ENCODE results near the gene C20orf202.

C20orf202 gene

GRCh38 chr20:1225263-1225782, 22.1 kb downstream of the C20orf202 start:
- Histone ChIP-seq H3K9ac (no peak overlapping the region), H3K4me3 (IDR thresholded peaks at IDR 0.05; ENCODE audit: insufficient read depth, low read depth, low read length) (no peak overlapping the region)

DNA sequence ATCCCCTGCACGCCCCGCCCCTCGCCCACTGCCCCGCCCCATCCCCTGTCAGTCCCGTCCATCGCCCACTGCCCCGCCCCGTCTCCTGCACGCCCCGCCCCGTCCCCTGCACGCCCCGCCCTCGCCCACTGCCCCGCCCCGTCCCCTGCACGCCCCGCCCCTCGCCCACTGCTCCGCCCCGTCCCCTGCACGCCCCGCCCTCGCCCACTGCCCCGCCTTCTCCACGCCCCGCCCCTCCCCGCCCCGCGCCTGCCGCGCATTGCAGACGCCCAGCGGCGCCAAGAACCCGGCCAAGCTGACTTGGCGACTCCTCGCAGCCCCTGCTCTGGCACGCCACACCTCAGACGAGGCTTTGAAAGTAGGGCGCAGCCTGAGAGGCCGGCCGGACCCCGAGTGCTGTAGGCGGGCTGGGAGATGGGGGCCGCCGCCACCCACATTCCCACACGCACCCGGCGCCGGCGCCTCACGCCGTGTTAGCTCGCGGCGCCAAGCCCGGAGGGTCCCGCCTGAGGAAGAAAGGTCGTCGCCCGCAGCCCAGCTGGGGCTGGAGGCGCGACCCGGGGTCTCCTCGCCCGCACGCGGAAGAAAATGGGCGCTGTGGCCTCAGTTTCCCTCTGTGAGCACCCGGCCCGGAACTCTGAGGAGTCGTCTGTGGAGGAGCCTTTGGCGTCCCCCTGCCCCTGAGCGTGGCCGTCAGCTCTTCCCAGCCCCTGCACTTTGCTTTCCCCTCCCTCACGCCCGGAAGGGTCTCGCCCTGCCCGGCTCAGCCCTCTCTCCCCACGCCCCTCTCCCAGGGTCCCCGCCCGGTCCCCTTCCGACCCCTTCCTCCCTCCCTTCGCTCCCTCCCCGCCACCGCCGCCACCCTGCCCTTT, 22.8 kb downstream of the C20orf202 start, which contains the start of gene RAD21L1:
TSS of gene RAD21L1 (plus strand) at position 262 of the 872 bp plus-strand sequence. CDS start 2,410 bp downstream, outside the sequence.
- Histone ChIP-seq H3K4me2 (peak within 1 kb of the TSS; percentile 82), H3K27me3 (ENCODE audit: insufficient read depth, low read depth) (no peaks in the 10 kb centered on the region), H3K4me1 (ENCODE audit: low read depth, poor library complexity, severe bottlenecking) (peaks cover 2% of the 10 kb centered on the region), H3K79me2 (ENCODE audit: insufficient read depth, low read depth) (no peaks in the 10 kb centered on the region), H3K27ac (peak within 1 kb of the TSS; percentile 46; the same call in 1 of the 2 replicates), H4K20me1 (ENCODE audit: insufficient read depth) (no peaks in the 10 kb centered on the region), H3K4me3 (IDR thresholded peaks at IDR 0.05; ENCODE audit: insufficient read depth, low read depth, low read length) (no peak within 1 kb of the TSS), H3K36me3 (ENCODE audit: insufficient read depth) (no peaks in the 10 kb centered on the region), H2AFZ (ENCODE audit: low read depth) (peak within 1 kb of the TSS; percentile 99), H3K9ac (peak within 1 kb of the TSS; percentile 73)
- TF ChIP-seq, protein P1, sequence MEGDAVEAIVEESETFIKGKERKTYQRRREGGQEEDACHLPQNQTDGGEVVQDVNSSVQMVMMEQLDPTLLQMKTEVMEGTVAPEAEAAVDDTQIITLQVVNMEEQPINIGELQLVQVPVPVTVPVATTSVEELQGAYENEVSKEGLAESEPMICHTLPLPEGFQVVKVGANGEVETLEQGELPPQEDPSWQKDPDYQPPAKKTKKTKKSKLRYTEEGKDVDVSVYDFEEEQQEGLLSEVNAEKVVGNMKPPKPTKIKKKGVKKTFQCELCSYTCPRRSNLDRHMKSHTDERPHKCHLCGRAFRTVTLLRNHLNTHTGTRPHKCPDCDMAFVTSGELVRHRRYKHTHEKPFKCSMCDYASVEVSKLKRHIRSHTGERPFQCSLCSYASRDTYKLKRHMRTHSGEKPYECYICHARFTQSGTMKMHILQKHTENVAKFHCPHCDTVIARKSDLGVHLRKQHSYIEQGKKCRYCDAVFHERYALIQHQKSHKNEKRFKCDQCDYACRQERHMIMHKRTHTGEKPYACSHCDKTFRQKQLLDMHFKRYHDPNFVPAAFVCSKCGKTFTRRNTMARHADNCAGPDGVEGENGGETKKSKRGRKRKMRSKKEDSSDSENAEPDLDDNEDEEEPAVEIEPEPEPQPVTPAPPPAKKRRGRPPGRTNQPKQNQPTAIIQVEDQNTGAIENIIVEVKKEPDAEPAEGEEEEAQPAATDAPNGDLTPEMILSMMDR (conservative IDR thresholded peaks at IDR 0.05; ENCODE audit: low read depth, low read length) = no peak

More at GRCh38 chr20:1225263-1225782, 22.1 kb downstream of the C20orf202 start:
- Histone ChIP-seq H4K20me1 (ENCODE audit: insufficient read depth) (no peaks in the 10 kb centered on the region), H3K27ac (no peak overlapping the region), H3K27me3 (ENCODE audit: insufficient read depth, low read depth) (no peaks in the 10 kb centered on the region), H2AFZ (ENCODE audit: low read depth) (peak overlapping the region; percentile 33; the same call in 1 of the 2 replicates), H3K4me2 (0 out of 2 replicates have a peak overlapping the region, but pooled peaks have one; percentile 7), H3K4me1 (ENCODE audit: low read depth, poor library complexity, severe bottlenecking) (peaks cover 2% of the 10 kb centered on the region), H3K36me3 (ENCODE audit: insufficient read depth) (no peaks in the 10 kb centered on the region), H3K79me2 (ENCODE audit: insufficient read depth, low read depth) (no peaks in the 10 kb centered on the region)
- TF ChIP-seq, protein P1 (conservative IDR thresholded peaks at IDR 0.05; ENCODE audit: low read depth, low read length) = no peak

DNA sequence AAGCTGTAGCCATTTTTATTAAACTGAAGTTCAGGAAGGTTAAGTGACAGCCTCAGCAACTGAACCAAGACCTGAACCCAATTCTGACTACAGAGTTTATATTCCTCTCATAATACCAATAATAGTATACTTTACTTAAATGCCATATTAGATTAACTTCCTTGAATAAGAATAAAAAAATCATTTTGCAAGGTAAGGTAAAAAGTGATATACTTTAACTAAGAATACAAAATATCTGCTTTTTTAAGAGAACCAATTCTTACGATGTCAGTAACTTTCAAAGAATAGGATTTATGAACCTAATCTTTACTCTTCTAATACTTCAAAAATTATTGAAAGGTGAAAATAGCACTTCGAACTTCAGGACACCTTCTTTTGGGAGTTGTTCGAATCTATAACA, 26.3 kb downstream of the C20orf202 start:
- Histone ChIP-seq H3K27me3 (ENCODE audit: insufficient read depth, low read depth) (no peaks in the 10 kb centered on the region), H2AFZ (ENCODE audit: low read depth) (no peak overlapping the region), H4K20me1 (ENCODE audit: insufficient read depth) (no peaks in the 10 kb centered on the region), H3K79me2 (ENCODE audit: insufficient read depth, low read depth) (no peaks in the 10 kb centered on the region), H3K36me3 (ENCODE audit: insufficient read depth) (no peaks in the 10 kb centered on the region), H3K4me2 (no peak overlapping the region), H3K9ac (no peak overlapping the region), H3K4me1 (ENCODE audit: low read depth, poor library complexity, severe bottlenecking) (peaks cover 2% of the 10 kb centered on the region), H3K4me3 (IDR thresholded peaks at IDR 0.05; ENCODE audit: insufficient read depth, low read depth, low read length) (no peak overlapping the region), H3K27ac (no peak overlapping the region)
- TF ChIP-seq, protein P1 (conservative IDR thresholded peaks at IDR 0.05; ENCODE audit: low read depth, low read length) = no peak

DNA sequence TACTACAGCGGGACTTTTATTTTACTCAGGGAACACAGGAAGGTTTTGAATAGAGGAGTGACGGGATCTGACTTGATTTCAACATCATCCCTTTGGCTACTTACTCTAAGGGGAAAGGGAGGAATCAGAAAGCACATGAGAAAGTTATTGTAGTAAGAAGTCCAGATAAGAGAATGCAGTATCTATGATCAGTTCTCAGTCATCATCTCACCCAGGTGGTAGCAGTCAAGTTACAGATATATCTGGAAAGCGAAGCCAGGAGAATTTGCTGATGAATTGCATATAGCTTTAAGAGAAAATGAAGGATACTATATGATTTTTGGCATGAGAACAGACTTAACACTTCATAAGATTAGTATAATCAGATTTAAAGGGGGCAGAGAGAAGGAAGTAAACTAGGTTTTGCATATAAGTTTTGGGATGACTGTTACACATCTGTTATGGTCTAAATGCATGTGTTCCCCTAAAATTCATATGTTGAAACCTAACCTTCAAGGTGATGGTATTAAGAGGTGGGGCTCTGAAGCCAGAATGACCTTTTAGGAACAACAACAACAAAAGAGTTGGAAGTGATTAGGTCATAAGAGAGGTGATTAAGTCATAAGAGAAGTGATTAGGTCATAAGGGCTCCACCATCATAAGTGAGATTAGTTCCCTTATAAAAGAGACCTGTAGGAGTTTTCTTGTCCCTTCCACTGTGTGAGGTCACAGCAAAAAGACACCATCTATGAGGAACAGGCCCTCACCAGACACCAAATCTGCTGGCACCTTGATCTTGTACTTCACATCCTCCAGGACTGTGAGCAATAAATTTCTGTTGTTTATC, 29.2 kb downstream of the C20orf202 start:
- TF ChIP-seq, protein P1 (conservative IDR thresholded peaks at IDR 0.05; ENCODE audit: low read depth, low read length) = no peak
- Histone ChIP-seq H3K4me2 (no peak overlapping the region), H4K20me1 (ENCODE audit: insufficient read depth) (no peaks in the 10 kb centered on the region), H3K79me2 (ENCODE audit: insufficient read depth, low read depth) (no peaks in the 10 kb centered on the region), H3K4me1 (ENCODE audit: low read depth, poor library complexity, severe bottlenecking) (no peaks in the 10 kb centered on the region), H3K4me3 (IDR thresholded peaks at IDR 0.05; ENCODE audit: insufficient read depth, low read depth, low read length) (no peak overlapping the region), H3K27me3 (ENCODE audit: insufficient read depth, low read depth) (no peaks in the 10 kb centered on the region), H2AFZ (ENCODE audit: low read depth) (no peak overlapping the region), H3K27ac (no peak overlapping the region), H3K9ac (no peak overlapping the region), H3K36me3 (ENCODE audit: insufficient read depth) (no peaks in the 10 kb centered on the region)

Data from KMS-11 (cell line).